SK-N-SH (cell line): ENCODE data around the gene SAP30BP. TPM values are rescaled to one million over a fixed set of nuclear protein-coding genes. Genes with fewer than 3 reads are reported as not detected.

ENCODE experiments used
- CTCF ChIA-PET: fragments of 300-600, 350-600 bp; formaldehyde crosslinking; extraction: SDS; loops from one replicate; lab custom pipeline; 2021; lab: Yijun Ruan, JAX
- POLR2A ChIA-PET: fragments of 350-600 bp; sonication (Branson Sonifier 250); formaldehyde crosslinking; extraction: SDS; loops from one replicate; lab custom pipeline; 2020; ENCODE audit warnings: antibody characterized with exemption, inconsistent platforms; lab: Yijun Ruan, JAX
- DNase-seq: peaks from one replicate; pipeline ENCODE4 v3.0.0; 2012
- H2AFZ ChIP-seq: fragments of 200-600 bp; sonication (generic); 2 replicates; pipeline ENCODE4 v1.8.1; 2016; ENCODE audit warnings: antibody characterized with exemption, mild to moderate bottlenecking, low read depth
- H3F3A ChIP-seq: fragments of 200-600 bp; sonication (generic); replicated peaks from 2 replicates; pipeline ENCODE3; 2016; ENCODE audit warnings: antibody characterized with exemption, mild to moderate bottlenecking; ENCODE audit not compliant: insufficient read depth
- H3K27ac ChIP-seq, 2 experiments: fragments of 200-500 bp in 1 of 2; fragments of 200-600 bp in 1 of 2; sonication (Bioruptor generic) in 1 of 2; sonication (generic), shearing (Covaris generic) in 1 of 2; 2 replicates each; pipeline versions ENCODE4 v1.5.1 to v1.6.1; 2014 to 2016; ENCODE audit warnings: low read depth in 2 of 2, inconsistent platforms in 1 of 2, low read length in 1 of 2, mild to moderate bottlenecking in 1 of 2, mixed read lengths in 1 of 2
- H3K27me3 ChIP-seq: fragments of 200-600 bp; sonication (generic), shearing (Covaris generic); 2 replicates; pipeline ENCODE4 v1.6.1; 2016; ENCODE audit warnings: mixed run types; ENCODE audit not compliant: insufficient read depth
- H3K36me3 ChIP-seq, 2 experiments: fragments of 200-500 bp in 1 of 2; fragments of 200-600 bp in 1 of 2; sonication (Bioruptor generic) in 1 of 2; sonication (generic) in 1 of 2; replicated peaks in 1 of 2; 2 replicates each; pipeline versions ENCODE3 to v1.5.1; 2014 to 2016; ENCODE audit warnings: low read length in 1 of 2, mild to moderate bottlenecking in 1 of 2; ENCODE audit not compliant: insufficient read depth in 2 of 2, control insufficient read depth in 1 of 2
- H3K4me1 ChIP-seq, 2 experiments: fragments of 200-500 bp in 1 of 2; fragments of 200-600 bp in 1 of 2; sonication (Bioruptor generic) in 1 of 2; sonication (generic), shearing (Covaris generic) in 1 of 2; 2 replicates each; pipeline versions ENCODE4 v1.5.1 to v1.6.1; 2014 to 2016; ENCODE audit warnings: low read depth in 1 of 2, low read length in 1 of 2, mixed run types in 1 of 2; ENCODE audit not compliant: insufficient read depth in 2 of 2, control insufficient read depth in 1 of 2
- H3K4me2 ChIP-seq: fragments of 200-600 bp; sonication (generic), shearing (Covaris generic); 2 replicates; pipeline ENCODE4 v1.6.1; 2017; ENCODE audit warnings: mixed run types
- H3K4me3 ChIP-seq, 2 experiments: fragments of 200-500 bp in 1 of 2; fragments of 200-600 bp in 1 of 2; sonication (Bioruptor generic) in 1 of 2; sonication (generic), shearing (Covaris generic) in 1 of 2; 2 replicates each; pipeline versions ENCODE4 v1.5.1 to v1.8.1; 2014 to 2016; ENCODE audit warnings: low read depth in 2 of 2, inconsistent platforms in 1 of 2, low read length in 1 of 2, mild to moderate bottlenecking in 1 of 2, mixed read lengths in 1 of 2, moderate library complexity in 1 of 2
- H3K79me2 ChIP-seq: fragments of 200-600 bp; sonication (generic); 2 replicates; pipeline ENCODE4 v1.8.1; 2017; ENCODE audit warnings: mild to moderate bottlenecking; ENCODE audit not compliant: insufficient read depth
- H3K9ac ChIP-seq: fragments of 200-600 bp; sonication (generic); 2 replicates; pipeline ENCODE4 v1.6.1; 2017; ENCODE audit warnings: mixed run types
- H3K9me2 ChIP-seq: fragments of 200-600 bp; sonication (generic); 2 replicates; pipeline ENCODE4 v1.6.1; 2017; ENCODE audit warnings: mixed run types
- H3K9me3 ChIP-seq: fragments of 200-600 bp; sonication (generic); 2 replicates; pipeline ENCODE4 v1.6.1; 2017; ENCODE audit warnings: mixed run types, mild to moderate bottlenecking, moderate library complexity
- H4K20me1 ChIP-seq: fragments of 200-600 bp; sonication (generic); 2 replicates; pipeline ENCODE4 v1.6.1; 2017; ENCODE audit warnings: mild to moderate bottlenecking, mixed run types; ENCODE audit not compliant: insufficient read depth
- CHD2 ChIP-seq: fragments of 150-350 bp; IDR thresholded peaks from 2 replicates; pipeline ENCODE4 v1.6.1; 2018; ENCODE audit warnings: low read length; ENCODE audit not compliant: partially characterized antibody
- EP300 ChIP-seq, 2 experiments: IDR thresholded peaks; 2 replicates each; pipeline versions ENCODE4 v1.4.0 to v1.6.1; 2012; ENCODE audit warnings: borderline replicate concordance in 1 of 2, low read depth in 1 of 2, low read length in 1 of 2
- EZH2phosphoT487 ChIP-seq: fragments of 200-600 bp; sonication (generic); IDR thresholded peaks from 2 replicates; pipeline ENCODE4 v1.6.1; 2017; ENCODE audit warnings: low read depth, mixed run types, mild to moderate bottlenecking, antibody characterized with exemption, moderate library complexity, borderline replicate concordance
- GATA2 ChIP-seq: sonication (generic); formaldehyde crosslinking; IDR thresholded peaks from 2 replicates; pipeline ENCODE4 v1.5.0; 2020; ENCODE audit warnings: mild to moderate bottlenecking, missing genetic modification reagents
- IRF3 ChIP-seq: fragments of 150-350 bp; IDR thresholded peaks from 2 replicates; pipeline ENCODE4 v1.6.1; 2016; ENCODE audit warnings: mild to moderate bottlenecking, low read depth, low read length
- JUND ChIP-seq: IDR thresholded peaks from 2 replicates; pipeline ENCODE4 v1.4.0; 2012
- MXI1 ChIP-seq: IDR thresholded peaks from 2 replicates; pipeline ENCODE4 v1.6.1; 2012; ENCODE audit warnings: mild to moderate bottlenecking, low read depth, low read length, improper control_type of control experiment
- NFIC ChIP-seq: IDR thresholded peaks from 2 replicates; pipeline ENCODE4 v1.4.0; 2012; ENCODE audit warnings: borderline replicate concordance
- PBX3 ChIP-seq: IDR thresholded peaks from 2 replicates; pipeline ENCODE4; 2012
- POLR2AphosphoS5 ChIP-seq: IDR thresholded peaks from 2 replicates; pipeline ENCODE4 v1.6.1; 2012; ENCODE audit warnings: low read depth, low read length
- RCOR1 ChIP-seq: fragments of 150-350 bp; IDR thresholded peaks from 2 replicates; pipeline ENCODE4 v1.6.1; 2017; ENCODE audit warnings: antibody characterized with exemption, low read length
- SIN3A ChIP-seq: IDR thresholded peaks from 2 replicates; pipeline ENCODE4 v1.6.1; 2012; ENCODE audit warnings: low read depth, mild to moderate bottlenecking, low read length, moderate library complexity, borderline replicate concordance
- TEAD4 ChIP-seq: IDR thresholded peaks from 2 replicates; pipeline ENCODE4 v1.4.0; 2012; ENCODE audit warnings: mild to moderate bottlenecking, borderline replicate concordance; ENCODE audit not compliant: insufficient read depth
- USF1 ChIP-seq: IDR thresholded peaks from 2 replicates; pipeline ENCODE4 v1.4.0; 2012; ENCODE audit warnings: low read depth, borderline replicate concordance
- YY1 ChIP-seq: IDR thresholded peaks from 2 replicates; pipeline ENCODE4 v1.4.0; 2012; ENCODE audit warnings: low read depth, mild to moderate bottlenecking
- WGBS: methylation state at CpG from one replicate; pipeline ENCODE4 v1.1.6; 2017; ENCODE audit warnings: low lambda C conversion rate; 5-methylcytosine and 5-hydroxymethylcytosine counted together
- polyA plus RNA-seq, 3 experiments: library from polyadenylated mRNA; depleted of rRNA; stranded (reverse); fragments of >200 nt; gene quantifications; 2 replicates each; pipeline ENCODE4 v1.2.3, GENCODE V29; 2012
- TF ChIP-seq, protein P1 (sequence below): fragments of 200-600 bp; sonication (generic); IDR thresholded peaks from 2 replicates; pipeline ENCODE4 v1.6.1; 2017; ENCODE audit warnings: antibody characterized with exemption, mild to moderate bottlenecking, moderate library complexity
- TF ChIP-seq, protein P2 (sequence below): IDR thresholded peaks from 2 replicates; pipeline ENCODE4 v1.4.0; 2012; ENCODE audit warnings: low read depth

Gene SAP30BP
- polyA plus RNA-seq, 1 of the 3 experiments (the other 2 are of a cell fraction) = 158 TPM

DNA sequence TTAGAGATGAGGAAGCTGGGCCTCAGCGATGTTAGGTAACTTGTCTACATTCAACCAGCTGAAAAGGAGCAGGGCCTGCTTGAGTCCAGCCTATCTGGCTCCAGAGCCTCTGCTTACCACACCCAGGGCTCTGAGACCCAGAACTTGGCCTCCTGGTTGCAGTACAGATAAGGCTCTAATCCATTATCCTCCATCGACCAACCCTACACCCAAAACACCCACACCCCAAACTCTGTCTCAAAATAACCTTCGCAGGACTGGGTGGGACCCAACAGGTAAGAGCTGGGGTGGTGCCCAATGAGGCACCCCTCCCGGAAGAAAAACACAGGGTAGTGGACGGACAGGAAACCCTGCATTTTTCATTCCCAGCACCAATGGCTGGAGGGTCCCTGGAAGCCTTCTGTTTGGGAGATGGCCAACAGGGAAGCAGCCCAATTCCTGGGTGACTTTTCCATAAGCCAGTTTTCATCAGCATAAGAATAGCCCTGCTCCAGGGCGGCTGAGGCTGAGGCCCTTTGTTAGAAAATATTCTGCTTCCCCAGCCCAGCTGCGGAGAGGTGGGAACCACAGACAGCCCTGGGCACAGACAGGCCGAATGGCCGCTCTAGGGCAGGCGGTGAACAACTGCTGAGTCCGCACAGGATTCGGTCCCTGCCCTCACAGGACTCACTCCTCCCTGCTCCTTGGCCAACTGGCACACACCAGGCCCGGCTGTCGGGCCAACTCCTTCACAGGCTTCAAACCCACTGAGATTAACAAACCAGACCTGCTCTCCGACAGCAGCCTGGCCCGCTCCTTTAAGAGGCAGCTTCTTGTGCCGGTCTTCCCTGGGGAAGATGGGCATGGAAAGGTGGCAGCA, 24.1 kb upstream of the SAP30BP start:
- WGBS = 94% methylated on average over 17 of the region's 17 CpGs
- no peak for DNase-seq
- Histone ChIP-seq H3K9me2 (no peaks in the 10 kb centered on the region), H3K4me3 (no peak overlapping the region), H3K27me3 (no peaks in the 10 kb centered on the region), H3K36me3 (peaks cover under 1 to 54% of the 10 kb centered on the region in 2 experiments), H3K79me2 (no peaks in the 10 kb centered on the region), H3K4me1 (no peaks in the 10 kb centered on the region; a peak in 1 of 4 replicates), H3K9ac (no peak overlapping the region), H4K20me1 (no peaks in the 10 kb centered on the region), H3K4me2 (no peak overlapping the region), H3F3A (no peaks in the 10 kb centered on the region), H2AFZ (no peak overlapping the region), H3K9me3 (no peaks in the 10 kb centered on the region), H3K27ac (no peak overlapping the region)
- TF ChIP-seq CHD2 = no peak
- TF ChIP-seq POLR2AphosphoS5 = no peak
- TF ChIP-seq MXI1 = no peak
- TF ChIP-seq GATA2 (CRISPR knock-in tag) = no peak
- no peak for TF ChIP-seq TEAD4
- TF ChIP-seq NFIC = no peak
- no peak for TF ChIP-seq USF1
- TF ChIP-seq IRF3 = no peak
- TF ChIP-seq, protein P1, sequence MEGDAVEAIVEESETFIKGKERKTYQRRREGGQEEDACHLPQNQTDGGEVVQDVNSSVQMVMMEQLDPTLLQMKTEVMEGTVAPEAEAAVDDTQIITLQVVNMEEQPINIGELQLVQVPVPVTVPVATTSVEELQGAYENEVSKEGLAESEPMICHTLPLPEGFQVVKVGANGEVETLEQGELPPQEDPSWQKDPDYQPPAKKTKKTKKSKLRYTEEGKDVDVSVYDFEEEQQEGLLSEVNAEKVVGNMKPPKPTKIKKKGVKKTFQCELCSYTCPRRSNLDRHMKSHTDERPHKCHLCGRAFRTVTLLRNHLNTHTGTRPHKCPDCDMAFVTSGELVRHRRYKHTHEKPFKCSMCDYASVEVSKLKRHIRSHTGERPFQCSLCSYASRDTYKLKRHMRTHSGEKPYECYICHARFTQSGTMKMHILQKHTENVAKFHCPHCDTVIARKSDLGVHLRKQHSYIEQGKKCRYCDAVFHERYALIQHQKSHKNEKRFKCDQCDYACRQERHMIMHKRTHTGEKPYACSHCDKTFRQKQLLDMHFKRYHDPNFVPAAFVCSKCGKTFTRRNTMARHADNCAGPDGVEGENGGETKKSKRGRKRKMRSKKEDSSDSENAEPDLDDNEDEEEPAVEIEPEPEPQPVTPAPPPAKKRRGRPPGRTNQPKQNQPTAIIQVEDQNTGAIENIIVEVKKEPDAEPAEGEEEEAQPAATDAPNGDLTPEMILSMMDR = no peak
- no peak for TF ChIP-seq PBX3
- TF ChIP-seq, protein P2, sequence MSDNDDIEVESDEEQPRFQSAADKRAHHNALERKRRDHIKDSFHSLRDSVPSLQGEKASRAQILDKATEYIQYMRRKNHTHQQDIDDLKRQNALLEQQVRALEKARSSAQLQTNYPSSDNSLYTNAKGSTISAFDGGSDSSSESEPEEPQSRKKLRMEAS = no peak
- no peak for TF ChIP-seq RCOR1
- no peak for TF ChIP-seq EZH2phosphoT487
- no peak for TF ChIP-seq YY1
- no peak for TF ChIP-seq EP300 (IDR thresholded peaks at IDR 0.05; ENCODE audit: borderline replicate concordance in 1 of 2, low read depth in 1 of 2, low read length in 1 of 2)
- TF ChIP-seq SIN3A = no peak
- TF ChIP-seq JUND = no peak
- CTCF ChIA-PET = interaction anchor here (1.0 to 37.9 kb wide), 5 partner anchors 4 to 108 kb away, joined by 3 to 1370 read pairs (median 1189); partner anchors contain the start of genes GALK1 and SMIM5
- POLR2A ChIA-PET = no interaction called here
